ENCODE data around the gene OR10AD1. TPM values are rescaled to one million over a fixed set of nuclear protein-coding genes. Genes with fewer than 3 reads are reported as not detected.

Gene OR10AD1
- total and polyA plus RNA-seq, 4 donors = not detected

- Histone ChIP-seq H3K36me3 (ENCODE audit: control insufficient read depth in 4 of 4, insufficient read depth in 3 of 4, low read depth in 1 of 4, low read length in 3 of 4) (no peaks in the 10 kb centered on the region), H3K9ac (ENCODE audit: low read depth in 1 of 2, low read length in 2 of 2) (no peak overlapping the region), H3K9me3 (ENCODE audit: control insufficient read depth in 4 of 4, low read length in 3 of 4) (no peaks in the 10 kb centered on the region), H3K27me3 (ENCODE audit: control insufficient read depth in 4 of 4, insufficient read depth in 4 of 4, low read length in 3 of 4) (peaks cover 0 to 6% (median 2%) of the 10 kb centered on the region in 4 donors), H3K27ac (ENCODE audit: low read depth in 1 of 2, low read length in 2 of 2) (no peak overlapping the region), H3K4me1 (ENCODE audit: control insufficient read depth in 4 of 4, insufficient read depth in 4 of 4, low read length in 3 of 4) (no peaks in the 10 kb centered on the region), H3K4me3 (ENCODE audit: low read depth in 1 of 3, low read length in 3 of 3) (no peak overlapping the region)
- no peak for DNase-seq (ENCODE audit: low spot score)
- TF ChIP-seq REST (IDR thresholded peaks at IDR 0.05) (no peak), MAX (IDR thresholded peaks at IDR 0.05) (no peak), JUND (IDR thresholded peaks at IDR 0.05) (no peak), FOXA2 (IDR thresholded peaks at IDR 0.05) (no peak), SP1 (IDR thresholded peaks at IDR 0.05) (no peak), RXRA (IDR thresholded peaks at IDR 0.05) (no peak), FOXA1 (IDR thresholded peaks at IDR 0.05) (no peak), RAD21 (IDR thresholded peaks at IDR 0.05) (no peak), GABPA (IDR thresholded peaks at IDR 0.05 in 1 of 2, conservative IDR thresholded peaks at IDR 0.05 in 1 of 2) (no peak), EGR1 (IDR thresholded peaks at IDR 0.05; ENCODE audit: low read depth in 2 of 2) (no peak), ZBTB33 (IDR thresholded peaks at IDR 0.05) (no peak), CTCF (IDR thresholded peaks at IDR 0.05; ENCODE audit: low read depth, low read length, missing input control) (no peak), HNF4A (conservative IDR thresholded peaks at IDR 0.05) (no peak), NR2F2 (IDR thresholded peaks at IDR 0.05) (no peak)
Measured at GRCh38 chr12:48176417-48176751, 26.7 kb downstream of the OR10AD1 start.

GRCh38 chr12:48175613-48176416 is 27.3 kb downstream of the OR10AD1 start:
- no peak overlapping the region for H3K9ac ChIP-seq (ENCODE audit: low read depth in 1 of 2, low read length in 2 of 2)
- peaks cover 0 to 6% (median 0%) of the 10 kb centered on the region in 4 donors for H3K27me3 ChIP-seq (ENCODE audit: control insufficient read depth in 4 of 4, insufficient read depth in 4 of 4, low read length in 3 of 4)
- no peaks in the 10 kb centered on the region for H3K9me3 ChIP-seq (ENCODE audit: control insufficient read depth in 4 of 4, low read length in 3 of 4)
- no peak overlapping the region for H3K4me3 ChIP-seq (ENCODE audit: low read depth in 1 of 3, low read length in 3 of 3)
- DNase-seq (ENCODE audit: low spot score) = no peak
- TF ChIP-seq EGR1 (IDR thresholded peaks at IDR 0.05; ENCODE audit: low read depth in 2 of 2) = no peak
- TF ChIP-seq ZBTB33 (IDR thresholded peaks at IDR 0.05) = no peak
- no peak for TF ChIP-seq YY1 (IDR thresholded peaks at IDR 0.05)
- no peak for TF ChIP-seq ATF3 (IDR thresholded peaks at IDR 0.05)
- 69% methylated on average over 3 of the region's 3 CpGs for WGBS
- H3K27ac ChIP-seq (ENCODE audit: low read depth in 1 of 2, low read length in 2 of 2) = no peak overlapping the region
- no peaks in the 10 kb centered on the region for H3K4me1 ChIP-seq (ENCODE audit: control insufficient read depth in 4 of 4, insufficient read depth in 4 of 4, low read length in 3 of 4)
- no peaks in the 10 kb centered on the region for H3K36me3 ChIP-seq (ENCODE audit: control insufficient read depth in 4 of 4, insufficient read depth in 3 of 4, low read depth in 1 of 4, low read length in 3 of 4)

Data from liver (tissue), 9 donors.